Hematopoietic multipotent progenitor cell treated with erythropoietin and hydrocortisone succinate and interleukin-3 and kit ligand, for 17 days (in vitro differentiated cells): ENCODE measurements around the gene REXO2.

Experiments used
- DNase-seq: peaks from one replicate; pipeline ENCODE4 v3.0.0-alpha.2; 2015; ENCODE audit warnings: low spot score

REXO2 gene

GRCh38 chr11:114440971-114441763 is 1.9 kb downstream of the REXO2 start:
- DNase-seq, result peak; percentile 85

DNA sequence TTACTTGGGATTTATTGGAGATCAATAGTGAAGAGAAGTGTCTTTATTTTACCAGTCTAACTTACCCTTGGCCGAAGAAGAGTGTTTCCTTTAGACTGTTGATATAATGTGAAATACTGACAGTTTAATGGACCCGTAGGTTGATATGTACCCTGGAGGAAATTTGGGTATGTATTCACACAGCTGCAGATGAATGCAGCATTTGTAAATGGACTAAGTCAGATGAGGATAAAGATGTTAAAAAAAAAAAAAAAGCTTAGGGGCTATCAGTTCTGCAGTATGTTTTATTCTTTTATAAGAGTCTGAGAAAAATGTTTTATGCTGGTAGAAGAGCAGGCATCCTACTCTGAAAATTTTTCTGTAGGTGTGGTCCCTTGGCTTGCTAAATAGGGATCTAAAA is 2.7 kb downstream of the REXO2 start:
- no peak for DNase-seq

GRCh38 chr11:114442536-114442935 is 3.3 kb downstream of the REXO2 start:
- peak; percentile 71 for DNase-seq

GRCh38 chr11:114447444-114447843 is 8.2 kb downstream of the REXO2 start:
- DNase-seq, result no peak

GRCh38 chr11:114447892-114448291 is 8.6 kb downstream of the REXO2 start:
- peak; percentile 61 for DNase-seq

GRCh38 chr11:114448749-114449482 is 9.6 kb downstream of the REXO2 start:
- peak; percentile 68 for DNase-seq

DNA sequence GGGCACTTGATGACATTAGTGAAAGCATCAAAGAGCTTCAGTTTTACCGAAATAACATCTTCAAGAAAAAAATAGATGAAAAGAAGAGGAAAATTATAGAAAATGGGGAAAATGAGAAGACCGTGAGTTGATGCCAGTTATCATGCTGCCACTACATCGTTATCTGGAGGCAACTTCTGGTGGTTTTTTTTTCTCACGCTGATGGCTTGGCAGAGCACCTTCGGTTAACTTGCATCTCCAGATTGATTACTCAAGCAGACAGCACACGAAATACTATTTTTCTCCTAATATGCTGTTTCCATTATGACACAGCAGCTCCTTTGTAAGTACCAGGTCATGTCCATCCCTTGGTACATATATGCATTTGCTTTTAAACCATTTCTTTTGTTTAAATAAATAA is 10.6 kb downstream of the REXO2 start:
- peak; percentile 87 for DNase-seq

- DNase-seq, result no peak
Measured at GRCh38 chr11:114452399-114452798, 13.1 kb downstream of the REXO2 start.

GRCh38 chr11:114463999-114464398 is 24.7 kb downstream of the REXO2 start:
- DNase-seq, result no peak

GRCh38 chr11:114466742-114467141 is 27.5 kb downstream of the REXO2 start:
- no peak for DNase-seq

GRCh38 chr11:114472661-114473060 is 33.4 kb downstream of the REXO2 start:
- DNase-seq, result no peak

DNA sequence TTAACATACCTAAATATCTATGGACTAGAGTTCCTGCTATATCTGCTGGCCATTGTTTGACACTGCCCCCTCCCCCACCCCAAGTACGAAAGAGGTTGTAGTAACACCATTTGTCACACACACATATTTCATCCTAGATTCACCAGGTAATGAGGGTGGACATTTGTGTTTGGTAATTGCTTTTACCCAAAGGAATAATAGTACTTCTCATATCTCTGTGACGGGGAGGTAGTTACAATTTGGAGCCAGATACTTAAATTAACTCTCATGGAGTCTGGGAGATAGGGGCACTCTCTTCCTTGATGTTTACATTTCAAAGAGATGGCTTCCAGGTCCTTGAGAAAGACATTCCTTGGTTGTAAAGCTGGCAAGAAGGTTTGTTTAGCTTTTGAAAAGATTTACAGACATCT is 38.7 kb downstream of the REXO2 start:
- DNase-seq, result no peak

DNA sequence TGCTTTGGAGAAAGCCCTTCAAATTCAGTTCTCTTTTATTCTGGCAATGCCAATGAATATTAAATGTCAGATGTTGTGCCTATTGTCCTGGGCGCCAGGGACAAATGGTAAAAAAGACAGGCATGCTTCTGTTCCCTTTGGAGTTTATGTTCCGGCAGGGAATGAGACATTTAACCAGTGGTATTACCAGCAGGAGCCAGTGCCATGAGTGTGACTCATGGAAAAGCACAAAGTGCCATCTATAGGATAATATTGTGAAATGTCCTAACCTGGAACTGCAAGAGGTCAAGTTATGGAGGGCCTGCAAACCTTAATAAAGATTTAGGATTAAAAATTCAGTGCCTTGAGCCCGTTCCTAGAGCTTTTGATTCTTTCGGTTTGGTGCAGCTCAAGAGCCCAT is 39.5 kb downstream of the REXO2 start:
- peak; percentile 54 for DNase-seq

DNA sequence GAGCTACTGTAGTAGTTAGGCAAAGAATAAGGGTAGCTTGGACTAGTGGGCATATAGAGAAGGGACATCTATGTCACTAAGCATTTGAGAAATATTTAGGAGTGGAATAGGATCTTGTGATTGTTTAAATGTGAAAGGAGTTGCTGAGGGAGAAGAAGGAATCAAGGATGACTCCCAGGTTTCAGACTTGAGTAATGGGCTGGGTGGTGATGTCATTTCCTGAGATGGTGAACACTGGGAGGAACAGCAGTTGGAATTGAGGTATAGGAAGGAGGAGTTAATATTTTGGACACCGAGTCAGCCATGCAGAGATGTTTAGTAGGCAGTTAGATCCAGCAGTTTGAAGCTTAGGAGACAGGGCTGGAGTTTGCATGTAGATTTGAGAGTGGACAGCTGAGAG is 40.1 kb downstream of the REXO2 start:
- no peak for DNase-seq

- DNase-seq, result no peak
Measured at GRCh38 chr11:114482114-114482513, 42.8 kb downstream of the REXO2 start.

- no peak for DNase-seq
Measured at GRCh38 chr11:114483929-114484328, 44.7 kb downstream of the REXO2 start.

DNA sequence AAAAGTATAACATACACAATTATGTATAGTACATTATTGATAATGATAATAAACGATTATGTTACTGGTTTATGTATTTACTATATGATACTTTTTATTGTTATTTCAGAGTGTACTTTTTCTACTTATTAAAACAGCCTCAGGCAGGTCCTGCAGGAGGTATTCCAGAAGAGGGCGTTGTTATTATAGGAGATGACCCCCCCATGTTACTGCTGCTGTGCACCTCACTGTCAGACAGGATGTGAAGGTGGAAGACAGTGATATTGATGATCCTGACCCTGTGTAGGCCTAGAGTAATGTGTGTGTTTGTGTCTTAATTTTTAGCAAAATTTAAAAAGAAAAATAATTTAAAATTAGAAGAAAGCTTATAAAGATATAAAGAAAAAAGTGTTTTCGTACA is 57.6 kb downstream of the REXO2 start:
- peak; percentile 20 for DNase-seq

- no peak for DNase-seq
Measured at GRCh38 chr11:114499756-114500155, 60.5 kb downstream of the REXO2 start.
